Panc1 (cell line): Measurements from ENCODE around the gene MAP3K20. TPM values are rescaled to one million over a fixed set of nuclear protein-coding genes. Genes with fewer than 3 reads are reported as not detected.

Experiments
- ATAC-seq: fragments of 200-7000 bp; cut with Tn5 transposase; 2 replicates; pipeline ENCODE4 v1.9.1; 2020; ENCODE audit warnings: mild to moderate bottlenecking, moderate library complexity
- BruUV-seq: library from RNA; stranded (reverse); fragments of 400-500 nt; replicated peaks from 2 replicates; lab custom pipeline; 2021; lab: Mats Ljungman, UMichigan
- CTCF ChIA-PET: fragments of 300-600 bp; sonication (Branson Sonifier 250); formaldehyde crosslinking; loops from one replicate; lab custom pipeline; 2022; ENCODE audit warnings: antibody characterized with exemption; lab: Charles Lee
- POLR2A ChIA-PET: fragments of 300-600 bp; sonication (Branson Sonifier 250); formaldehyde crosslinking; loops from one replicate; lab custom pipeline; 2022; ENCODE audit warnings: antibody characterized with exemption; lab: Charles Lee
- DNase-seq: peaks from one replicate; pipeline ENCODE4 v3.0.0-alpha.2; 2010; ENCODE audit warnings: low read depth, low spot score
- H3K27ac ChIP-seq: 2 replicates; pipeline ENCODE4 v1.5.1; 2011; ENCODE audit warnings: mild to moderate bottlenecking, low read length, inconsistent platforms
- H3K27me3 ChIP-seq: fragments of 200-500 bp; sonication (Bioruptor generic); 2 replicates; pipeline ENCODE4 v1.6.0; 2014; ENCODE audit warnings: low read length, inconsistent platforms; ENCODE audit not compliant: control insufficient read depth, insufficient read depth
- H3K36me3 ChIP-seq: fragments of 200-500 bp; sonication (Bioruptor generic); 2 replicates; pipeline ENCODE4 v1.5.1; 2014; ENCODE audit warnings: inconsistent platforms, mild to moderate bottlenecking, low read length, moderate library complexity; ENCODE audit not compliant: control insufficient read depth, insufficient read depth
- H3K4me1 ChIP-seq: 2 replicates; pipeline ENCODE4 v1.5.1; 2011; ENCODE audit warnings: inconsistent platforms, mild to moderate bottlenecking, low read length, moderate library complexity; ENCODE audit not compliant: control insufficient read depth, insufficient read depth
- H3K4me3 ChIP-seq, 2 experiments: 2 replicates each; pipeline ENCODE4 v1.5.1; 2011 to 2012; ENCODE audit warnings: low read depth in 2 of 2, low read length in 2 of 2, mild to moderate bottlenecking in 2 of 2, inconsistent platforms in 1 of 2, moderate library complexity in 1 of 2
- H3K9me3 ChIP-seq: fragments of 200-500 bp; sonication (Bioruptor generic); 2 replicates; pipeline ENCODE4 v1.5.1; 2014; ENCODE audit warnings: low read depth, mild to moderate bottlenecking, inconsistent platforms, low read length, moderate library complexity; ENCODE audit not compliant: control insufficient read depth, insufficient read depth
- CTCF ChIP-seq: fragments of 450-650 bp; IDR thresholded peaks from 2 replicates; pipeline ENCODE4 v1.5.1; 2017; ENCODE audit warnings: mild to moderate bottlenecking
- POLR2AphosphoS5 ChIP-seq: IDR thresholded peaks from 2 replicates; pipeline ENCODE4 v1.6.1; 2012; ENCODE audit warnings: mild to moderate bottlenecking, low read depth, low read length, moderate library complexity
- SIN3A ChIP-seq: IDR thresholded peaks from 2 replicates; pipeline ENCODE4 v1.6.1; 2012; ENCODE audit warnings: low read depth, mild to moderate bottlenecking, low read length, moderate library complexity, borderline replicate concordance; ENCODE audit not compliant: insufficient read depth
- TCF7L2 ChIP-seq: IDR thresholded peaks from 2 replicates; pipeline ENCODE4 v1.6.1; 2011; ENCODE audit warnings: mild to moderate bottlenecking, low read depth, low read length, inconsistent platforms
- in situ Hi-C: cut with HindIII; loops from 2 replicates; pipeline ENCODE4 v1.10.0; 2016; ENCODE audit warnings: low sequenced_read_pairs, low pct_unique_long_range_greater_than_20kb
- intact Hi-C: fragments of 100-400 bp; cut with micrococcal nuclease; formaldehyde crosslinking; loops from one replicate; pipeline ENCODE4 v1.10.0; 2022; ENCODE audit not compliant: unreplicated experiment
- total RNA-seq: library from RNA; stranded (reverse); gene quantifications from one replicate; pipeline ENCODE4 v1.2.1, GENCODE V29; 2021; ENCODE audit not compliant: unreplicated experiment
- TF ChIP-seq, protein P1 (sequence below), 2 experiments: IDR thresholded peaks; 2 replicates each; pipeline ENCODE4 v1.6.1; 2011 to 2012; ENCODE audit warnings: low read depth in 2 of 2, control low read depth in 1 of 2, low read length in 1 of 2, mild to moderate bottlenecking in 1 of 2, moderate library complexity in 1 of 2; ENCODE audit not compliant: insufficient read depth in 1 of 2

The MAP3K20 gene
- total RNA-seq, 1 experiment from 2014 or later = 121 TPM

DNA sequence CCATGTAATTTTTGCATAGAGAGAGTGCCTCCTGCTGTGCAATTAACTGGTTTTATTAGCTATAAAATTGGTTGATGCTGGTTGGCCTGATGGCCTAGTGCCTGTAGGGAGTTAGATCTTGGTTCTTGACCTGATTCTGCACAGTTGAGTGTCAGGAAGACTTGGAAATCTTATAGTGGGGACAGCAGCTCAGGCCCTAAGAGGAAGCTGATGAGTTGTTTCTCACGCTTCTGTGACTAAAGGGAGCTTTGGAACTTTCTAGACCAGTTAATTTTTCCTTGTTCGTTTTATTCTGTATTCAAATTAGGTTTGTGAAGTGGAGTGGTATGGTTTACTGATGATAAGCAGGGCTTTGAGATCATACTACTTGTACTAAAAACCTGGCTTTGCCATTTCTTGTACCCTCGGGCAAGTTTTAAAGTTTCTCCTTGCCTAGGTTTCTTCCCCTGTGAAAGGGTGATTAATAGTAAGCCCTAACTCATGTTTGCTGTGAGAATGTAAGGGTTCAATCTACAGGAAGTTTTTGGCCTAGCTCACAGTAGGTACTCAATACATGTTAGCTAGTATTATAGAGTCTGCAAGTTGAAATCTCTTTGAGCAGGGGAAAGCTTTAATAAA lies 82.1 kb downstream of the MAP3K20 start:
- Histone ChIP-seq H3K27me3 (no peaks in the 10 kb centered on the region), H3K36me3 (peaks cover 2% of the 10 kb centered on the region; the same call in 1 of the 2 replicates), H3K4me1 (peaks cover 60% of the 10 kb centered on the region), H3K4me3 (no peak overlapping the region), H3K27ac (peak overlapping the region; percentile 91), H3K9me3 (peaks cover 25% of the 10 kb centered on the region)
- DNase-seq (no peak), ATAC-seq (no peak)
- in situ Hi-C loops = no loop called here
- TF ChIP-seq TCF7L2 = no peak
- no peak for TF ChIP-seq CTCF
- TF ChIP-seq, protein P1, sequence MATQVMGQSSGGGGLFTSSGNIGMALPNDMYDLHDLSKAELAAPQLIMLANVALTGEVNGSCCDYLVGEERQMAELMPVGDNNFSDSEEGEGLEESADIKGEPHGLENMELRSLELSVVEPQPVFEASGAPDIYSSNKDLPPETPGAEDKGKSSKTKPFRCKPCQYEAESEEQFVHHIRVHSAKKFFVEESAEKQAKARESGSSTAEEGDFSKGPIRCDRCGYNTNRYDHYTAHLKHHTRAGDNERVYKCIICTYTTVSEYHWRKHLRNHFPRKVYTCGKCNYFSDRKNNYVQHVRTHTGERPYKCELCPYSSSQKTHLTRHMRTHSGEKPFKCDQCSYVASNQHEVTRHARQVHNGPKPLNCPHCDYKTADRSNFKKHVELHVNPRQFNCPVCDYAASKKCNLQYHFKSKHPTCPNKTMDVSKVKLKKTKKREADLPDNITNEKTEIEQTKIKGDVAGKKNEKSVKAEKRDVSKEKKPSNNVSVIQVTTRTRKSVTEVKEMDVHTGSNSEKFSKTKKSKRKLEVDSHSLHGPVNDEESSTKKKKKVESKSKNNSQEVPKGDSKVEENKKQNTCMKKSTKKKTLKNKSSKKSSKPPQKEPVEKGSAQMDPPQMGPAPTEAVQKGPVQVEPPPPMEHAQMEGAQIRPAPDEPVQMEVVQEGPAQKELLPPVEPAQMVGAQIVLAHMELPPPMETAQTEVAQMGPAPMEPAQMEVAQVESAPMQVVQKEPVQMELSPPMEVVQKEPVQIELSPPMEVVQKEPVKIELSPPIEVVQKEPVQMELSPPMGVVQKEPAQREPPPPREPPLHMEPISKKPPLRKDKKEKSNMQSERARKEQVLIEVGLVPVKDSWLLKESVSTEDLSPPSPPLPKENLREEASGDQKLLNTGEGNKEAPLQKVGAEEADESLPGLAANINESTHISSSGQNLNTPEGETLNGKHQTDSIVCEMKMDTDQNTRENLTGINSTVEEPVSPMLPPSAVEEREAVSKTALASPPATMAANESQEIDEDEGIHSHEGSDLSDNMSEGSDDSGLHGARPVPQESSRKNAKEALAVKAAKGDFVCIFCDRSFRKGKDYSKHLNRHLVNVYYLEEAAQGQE (IDR thresholded peaks at IDR 0.05; ENCODE audit: insufficient read depth in 1 of 2, low read depth in 2 of 2, low read length in 1 of 2) = no peak
- TF ChIP-seq POLR2AphosphoS5 = no peak
- TF ChIP-seq SIN3A = no peak
- ChIA-PET POLR2A (interaction anchor here (0.7 kb wide), 1 partner anchor 34 kb away, joined by 3 read pairs; no protein-coding TSS in a partner anchor), CTCF (interaction anchor here (0.6 kb wide), 1 partner anchor 187 kb away, joined by 6 read pairs; no protein-coding TSS in a partner anchor)
- intact Hi-C loops = no loop called here
- no TSS peak for BruUV-seq

DNA sequence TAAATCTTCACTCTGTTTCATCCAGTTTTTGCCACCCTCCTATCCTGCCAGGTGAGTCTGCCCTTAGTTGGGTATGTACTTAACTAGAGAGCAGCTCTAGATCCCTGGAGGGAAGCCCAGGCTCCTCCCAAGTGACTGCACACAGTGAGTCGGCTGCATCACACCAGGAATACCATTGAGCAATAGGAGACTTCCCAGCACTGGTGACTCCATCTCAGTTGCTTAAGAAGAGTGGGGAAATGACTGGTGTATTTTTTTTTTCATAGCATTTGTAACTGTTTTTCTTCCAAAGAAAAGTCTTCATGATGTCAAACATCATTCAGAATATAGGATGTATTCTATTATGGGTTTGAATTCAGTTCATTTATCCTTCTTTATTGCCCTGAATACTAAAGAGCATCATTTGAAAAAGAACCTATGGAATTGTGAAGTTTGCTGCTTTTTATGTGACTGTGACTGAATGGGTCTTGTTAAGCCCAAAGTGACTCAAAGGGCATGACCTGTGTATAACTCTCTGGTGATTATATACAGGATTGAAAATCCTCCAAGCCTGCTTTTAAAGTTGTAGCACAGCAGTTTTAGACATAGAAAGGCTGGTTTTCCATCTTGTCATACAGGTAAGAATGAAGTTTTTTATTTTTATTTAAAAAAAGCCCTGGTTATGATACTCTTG lies 84.3 kb downstream of the MAP3K20 start:
- H3K9me3 ChIP-seq = peaks cover 21% of the 10 kb centered on the region
- no peaks in the 10 kb centered on the region for H3K27me3 ChIP-seq
- ATAC-seq (peak; percentile 89), DNase-seq (peak; percentile 94)
- intact Hi-C loops (loop anchor here (5.0 kb wide), 2 partner anchors 53 to 68 kb away; no protein-coding TSS in a partner anchor), in situ Hi-C loops (no loop called here)
- H3K4me1 ChIP-seq = peaks cover 61% of the 10 kb centered on the region
- peak overlapping the region in 1 of 2 experiments; percentile 4; a peak in 1 of 4 replicates for H3K4me3 ChIP-seq
- no peaks in the 10 kb centered on the region; the same call in 1 of the 2 replicates for H3K36me3 ChIP-seq
- ChIA-PET CTCF (no interaction called here), POLR2A (no interaction called here)
- TF ChIP-seq SIN3A = no peak
- no peak for TF ChIP-seq TCF7L2
- TF ChIP-seq CTCF = no peak
- TF ChIP-seq, protein P1 (IDR thresholded peaks at IDR 0.05; ENCODE audit: insufficient read depth in 1 of 2, low read depth in 2 of 2, low read length in 1 of 2) = no peak
- TF ChIP-seq POLR2AphosphoS5 = no peak; the same call in 1 of the 2 replicates
- peak overlapping the region; percentile 91 for H3K27ac ChIP-seq
- BruUV-seq = TSS peak; percentile 64
